Endothelial cell of umbilical vein (primary cell): Measurements from ENCODE around the gene VPS52. TPM values are rescaled to one million over a fixed set of nuclear protein-coding genes. Genes with fewer than 3 reads are reported as not detected.
"Not testable (repeated sequence)": the region's sequence is repeated elsewhere in the genome, so short reads cannot be mapped to it uniquely, and the experiment has no call there.

Experiments used
- BruUV-seq: library from RNA; stranded (reverse); fragments of 400-500 nt; replicated peaks from 2 replicates; lab custom pipeline; 2021; lab: Mats Ljungman, UMichigan
- CTCF ChIA-PET: fragments of 300-600, 350-600 bp; sonication (Branson Sonifier 250); formaldehyde crosslinking; loops from one replicate; lab custom pipeline; 2021; ENCODE audit warnings: antibody characterized with exemption, inconsistent platforms; lab: Charles Lee
- POLR2A ChIA-PET: fragments of 300-600, 350-600 bp; sonication (Branson Sonifier 250); formaldehyde crosslinking; loops from one replicate; lab custom pipeline; 2021; ENCODE audit warnings: antibody characterized with exemption, inconsistent platforms; lab: Charles Lee
- DNase-seq: peaks from one replicate; pipeline ENCODE4 v3.0.0-alpha.2; 2011; ENCODE audit warnings: low read depth, low spot score
- FAIRE-seq: peaks from 2 replicates; lab custom pipeline; 2011; peaks lifted over from hg19 to GRCh38; lab: Jason Lieb, UNC
- H2AFZ ChIP-seq: 2 replicates; pipeline ENCODE4 v1.6.0; 2012; ENCODE audit warnings: low read depth, low read length, control low read depth, inconsistent platforms
- H3K27ac ChIP-seq: 2 replicates; pipeline ENCODE4 v1.5.1; 2011; ENCODE audit warnings: low read depth, mild to moderate bottlenecking, control low read depth, low read length, moderate library complexity; ENCODE audit not compliant: insufficient read depth
- H3K27me3 ChIP-seq, 2 experiments: 2 replicates each; pipeline versions ENCODE4 v1.6.0 to v1.6.1; 2011; ENCODE audit warnings: low read length in 2 of 2, mixed read lengths in 1 of 2; ENCODE audit not compliant: control insufficient read depth in 2 of 2, insufficient read depth in 2 of 2
- H3K36me3 ChIP-seq, 2 experiments: 2 replicates in 1 of 2; 3 replicates in 1 of 2; pipeline ENCODE4 v1.5.1; 2011; ENCODE audit warnings: low read length in 2 of 2, mild to moderate bottlenecking in 1 of 2, moderate library complexity in 1 of 2; ENCODE audit not compliant: control insufficient read depth in 2 of 2, insufficient read depth in 2 of 2; ENCODE audit errors: extremely low read depth in 1 of 2
- H3K4me1 ChIP-seq: 3 replicates; pipeline ENCODE4 v1.5.1; 2011; ENCODE audit warnings: mild to moderate bottlenecking, low read length; ENCODE audit not compliant: control insufficient read depth, insufficient read depth; ENCODE audit errors: extremely low read depth
- H3K4me2 ChIP-seq: 2 replicates; pipeline ENCODE4 v1.6.1; 2011; ENCODE audit warnings: low read length, control low read depth, mixed read lengths; ENCODE audit not compliant: insufficient read depth
- H3K4me3 ChIP-seq, 3 experiments: fragments of 200-600 bp in 1 of 3; sonication (generic), shearing (Covaris generic) in 1 of 3; replicated peaks in 1 of 3; 2 replicates each; pipeline ENCODE4 v1.5.1; 2011 to 2016; ENCODE audit warnings: control low read depth in 3 of 3, low read length in 3 of 3, mild to moderate bottlenecking in 2 of 3, inconsistent platforms in 1 of 3, low read depth in 1 of 3, moderate library complexity in 1 of 3; ENCODE audit not compliant: insufficient read depth in 1 of 3
- H3K79me2 ChIP-seq: 2 replicates; pipeline ENCODE4 v1.6.0; 2012; ENCODE audit warnings: low read length, inconsistent platforms; ENCODE audit not compliant: control insufficient read depth, insufficient read depth
- H3K9ac ChIP-seq: replicated peaks from 2 replicates; pipeline ENCODE3; 2011; ENCODE audit warnings: low read length, control low read depth; ENCODE audit not compliant: insufficient read depth; ENCODE audit errors: extremely low read depth
- H3K9me1 ChIP-seq: replicated peaks from 3 replicates; pipeline ENCODE4 v1.6.0; 2011; ENCODE audit warnings: mild to moderate bottlenecking, low read length; ENCODE audit not compliant: control insufficient read depth, insufficient read depth; ENCODE audit errors: extremely low read depth
- H3K9me3 ChIP-seq: replicated peaks from 2 replicates; pipeline ENCODE4 v1.5.1; 2012; ENCODE audit warnings: low read length, inconsistent platforms; ENCODE audit not compliant: control insufficient read depth, insufficient read depth
- H4K20me1 ChIP-seq: replicated peaks from 2 replicates; pipeline ENCODE3; 2011; ENCODE audit warnings: mild to moderate bottlenecking, low read length; ENCODE audit not compliant: control insufficient read depth, insufficient read depth; ENCODE audit errors: extremely low read depth
- POLR2A ChIP-seq: IDR thresholded peaks from 2 replicates; pipeline ENCODE4 v1.6.1; 2012; ENCODE audit warnings: low read depth, mild to moderate bottlenecking, control low read depth, low read length
- dilution Hi-C: fragments of 300-500 bp; cut with MboI; formaldehyde crosslinking; loops from one replicate; pipeline ENCODE4 v1.15.0; 2019; ENCODE audit warnings: low sequenced_read_pairs; ENCODE audit not compliant: extremely low pct_ligation_motif_present
- intact Hi-C: fragments of 100-400 bp; cut with micrococcal nuclease; formaldehyde crosslinking; loops from one replicate; pipeline ENCODE4 v1.10.0; 2022
- polyA plus RNA-seq, 4 experiments: library from polyadenylated mRNA; depleted of rRNA in 3 of 4; stranded (reverse) in 3 of 4; unstranded in 1 of 4; fragments of >200 nt; gene quantifications; 2 replicates each; pipeline versions ENCODE4 v1.2.1 to v1.2.3, GENCODE V29; 2011 to 2012; ENCODE audit warnings: missing spikeins in 1 of 4
- total RNA-seq: library from RNA; stranded (reverse); gene quantifications from 2 replicates; pipeline ENCODE4 v1.2.3, GENCODE V29; 2021
- TF ChIP-seq, protein P1 (sequence below), 2 donors: IDR thresholded peaks; 1 replicate in 1 of 2; 2 replicates in 1 of 2; pipeline ENCODE4 v1.5.1; 2011; ENCODE audit warnings: low read length in 2 of 2, mild to moderate bottlenecking in 2 of 2, moderate library complexity in 2 of 2, control low read depth in 1 of 2, inconsistent platforms in 1 of 2, low read depth in 1 of 2; ENCODE audit not compliant: insufficient read depth in 1 of 2; ENCODE audit errors: extremely low read depth in 1 of 2

VPS52 gene
- total and polyA plus RNA-seq, 2 donors (not counting 3 experiments of a cell fraction or from before 2014, with no cell fraction given): 49.2 to 112 TPM

DNA sequence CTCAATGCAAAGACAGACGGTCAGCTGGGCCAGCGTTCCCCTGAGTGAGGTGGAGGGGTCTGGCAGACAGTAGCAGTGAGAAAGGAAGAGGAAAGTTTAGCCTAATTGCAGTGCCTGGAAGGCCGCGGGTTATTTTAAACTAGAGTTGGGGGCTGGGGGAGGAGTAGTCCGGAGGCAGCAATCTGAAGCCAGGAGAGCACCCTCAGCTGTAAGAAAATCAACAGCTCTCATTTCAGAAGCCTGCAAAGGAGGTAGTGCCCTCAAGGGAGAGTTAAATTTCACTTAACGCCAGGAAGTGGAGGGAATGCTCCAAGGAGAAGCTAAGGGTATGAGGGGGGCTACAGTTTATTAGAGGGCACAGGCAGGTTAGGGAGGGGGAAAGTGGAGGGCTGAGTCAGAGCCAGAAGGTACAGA lies 36.4 kb downstream of the VPS52 start:
- Histone ChIP-seq H3K4me3 (no peak overlapping the region), H3K9me1 (no peaks in the 10 kb centered on the region), H2AFZ (no peak overlapping the region), H3K27me3 (peaks cover 18 to 26% of the 10 kb centered on the region in 2 experiments), H3K4me2 (no peak overlapping the region), H3K9ac (no peak overlapping the region), H3K9me3 (no peaks in the 10 kb centered on the region), H4K20me1 (no peaks in the 10 kb centered on the region), H3K4me1 (no peaks in the 10 kb centered on the region), H3K79me2 (no peaks in the 10 kb centered on the region), H3K27ac (no peak overlapping the region), H3K36me3 (no peaks in the 10 kb centered on the region)
- dilution Hi-C loops: no loop called here
- intact Hi-C loops: no loop called here
- DNase-seq: no peak
- POLR2A ChIA-PET: no interaction called here
- no peak for FAIRE-seq
- BruUV-seq: no TSS peak
- no peak for TF ChIP-seq POLR2A
- TF ChIP-seq, protein P1, sequence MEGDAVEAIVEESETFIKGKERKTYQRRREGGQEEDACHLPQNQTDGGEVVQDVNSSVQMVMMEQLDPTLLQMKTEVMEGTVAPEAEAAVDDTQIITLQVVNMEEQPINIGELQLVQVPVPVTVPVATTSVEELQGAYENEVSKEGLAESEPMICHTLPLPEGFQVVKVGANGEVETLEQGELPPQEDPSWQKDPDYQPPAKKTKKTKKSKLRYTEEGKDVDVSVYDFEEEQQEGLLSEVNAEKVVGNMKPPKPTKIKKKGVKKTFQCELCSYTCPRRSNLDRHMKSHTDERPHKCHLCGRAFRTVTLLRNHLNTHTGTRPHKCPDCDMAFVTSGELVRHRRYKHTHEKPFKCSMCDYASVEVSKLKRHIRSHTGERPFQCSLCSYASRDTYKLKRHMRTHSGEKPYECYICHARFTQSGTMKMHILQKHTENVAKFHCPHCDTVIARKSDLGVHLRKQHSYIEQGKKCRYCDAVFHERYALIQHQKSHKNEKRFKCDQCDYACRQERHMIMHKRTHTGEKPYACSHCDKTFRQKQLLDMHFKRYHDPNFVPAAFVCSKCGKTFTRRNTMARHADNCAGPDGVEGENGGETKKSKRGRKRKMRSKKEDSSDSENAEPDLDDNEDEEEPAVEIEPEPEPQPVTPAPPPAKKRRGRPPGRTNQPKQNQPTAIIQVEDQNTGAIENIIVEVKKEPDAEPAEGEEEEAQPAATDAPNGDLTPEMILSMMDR (IDR thresholded peaks at IDR 0.05; ENCODE audit: extremely low read depth in 1 of 2, insufficient read depth in 1 of 2, low read depth in 1 of 2, low read length in 2 of 2): no peak
- CTCF ChIA-PET: interaction anchor here (1.1 to 7.7 kb wide), 5 partner anchors 8 to 251 kb away, joined by 3 to 43 read pairs (median 4); no protein-coding TSS in a partner anchor

DNA sequence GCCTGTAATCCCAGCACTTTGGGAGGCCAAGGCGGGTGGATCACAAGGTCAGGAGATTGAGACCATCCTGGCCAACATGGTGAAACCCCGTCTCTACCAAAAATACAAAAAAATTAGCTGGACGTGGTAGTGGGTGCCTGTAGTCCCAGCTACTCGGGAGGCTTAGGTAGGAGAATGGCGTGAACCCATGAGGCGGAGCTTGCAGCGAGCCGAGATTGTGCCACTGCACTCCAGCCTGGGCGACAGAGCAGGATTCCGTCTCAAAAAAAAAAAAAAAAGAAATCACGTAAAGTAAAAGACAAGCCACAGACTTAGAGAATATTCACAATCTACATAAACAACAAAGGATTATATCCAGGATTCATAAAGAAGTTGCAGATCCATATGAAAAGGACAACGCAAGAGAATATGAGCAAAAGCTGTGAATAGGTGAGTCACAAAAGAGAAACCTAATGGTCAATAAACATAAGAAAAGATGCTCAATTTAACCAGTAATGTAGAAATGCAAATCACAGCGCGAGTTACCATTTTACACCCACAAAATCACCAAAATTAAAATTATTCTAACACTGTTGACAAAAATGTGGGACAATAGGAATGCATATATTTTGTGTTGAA lies 45.1 kb downstream of the VPS52 start:
- POLR2A ChIA-PET, intact Hi-C loops, H3K36me3 ChIP-seq, DNase-seq, BruUV-seq, H3K4me3 ChIP-seq, H3K9me1 ChIP-seq, H4K20me1 ChIP-seq, H3K9ac ChIP-seq, H3K79me2 ChIP-seq, H3K4me2 ChIP-seq, H3K4me1 ChIP-seq, H2AFZ ChIP-seq, H3K9me3 ChIP-seq, H3K27ac ChIP-seq, FAIRE-seq, dilution Hi-C loops: not testable (repeated sequence)
- H3K27me3 ChIP-seq: peaks cover 6 to 29% of the 10 kb centered on the region in 2 experiments
- CTCF ChIA-PET: interaction anchor here (1.4 kb wide), 2 partner anchors 9 to 21 kb away, joined by 4 to 6 read pairs; no protein-coding TSS in a partner anchor
